GM06990 (cell line): ENCODE data around the gene TNFRSF13B.
A peak's percentile ranks its signal among the peaks of the same experiment; 100 is the strongest.
"Not testable (repeated sequence)": the region's sequence is repeated elsewhere in the genome, so short reads cannot be mapped to it uniquely, and the experiment has no call there.

Experiments used
- DNase-seq: peaks from one replicate; pipeline ENCODE4 v3.0.0-alpha.2; 2011; ENCODE audit not compliant: insufficient read length; ENCODE audit errors: extremely low read depth
- H3K27me3 ChIP-seq: replicated peaks from 2 replicates; pipeline ENCODE4 v1.6.0; 2011; ENCODE audit warnings: low read length; ENCODE audit not compliant: control insufficient read depth, insufficient read depth
- H3K36me3 ChIP-seq: 2 replicates; pipeline ENCODE4 v1.5.1; 2011; ENCODE audit warnings: low read length; ENCODE audit not compliant: control insufficient read depth, insufficient read depth
- H3K4me3 ChIP-seq: replicated peaks from 2 replicates; pipeline ENCODE4 v1.5.1; 2011; ENCODE audit warnings: low read depth, mild to moderate bottlenecking, control low read depth, low read length
- TF ChIP-seq, protein P1 (sequence below): IDR thresholded peaks from 2 replicates; pipeline ENCODE4 v1.5.1; 2011; ENCODE audit warnings: low read length, control low read depth, mild to moderate bottlenecking, inconsistent platforms; ENCODE audit not compliant: insufficient read depth, poor library complexity, severe bottlenecking

The TNFRSF13B gene

DNA sequence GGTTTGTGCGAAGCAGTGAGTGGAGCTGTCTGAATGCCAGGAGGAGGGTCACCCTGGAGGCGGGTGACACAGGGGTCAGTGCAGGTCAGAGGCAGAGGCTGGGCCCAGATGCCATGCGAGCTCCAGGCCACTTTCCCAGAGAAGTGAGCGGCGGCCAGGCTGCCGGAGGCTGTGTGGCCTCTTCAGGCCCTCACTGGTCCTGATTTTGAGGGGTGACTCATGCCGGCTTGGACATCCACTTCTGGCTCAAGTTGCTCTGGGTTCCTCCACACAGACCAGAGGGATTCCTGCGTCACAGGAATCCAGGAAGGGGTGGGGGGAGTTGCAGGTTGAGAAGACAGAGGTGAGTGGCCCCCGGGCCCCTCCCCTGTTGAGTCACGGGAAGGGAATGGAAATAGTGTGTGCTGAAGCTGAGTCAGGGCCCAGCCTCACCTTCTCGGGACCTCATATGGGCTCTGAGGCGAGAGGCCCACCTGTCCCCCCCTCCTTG is 38.7 kb upstream of the TNFRSF13B start:
- DNase-seq, H3K27me3 ChIP-seq, H3K36me3 ChIP-seq, H3K4me3 ChIP-seq: not testable (repeated sequence)

DNA sequence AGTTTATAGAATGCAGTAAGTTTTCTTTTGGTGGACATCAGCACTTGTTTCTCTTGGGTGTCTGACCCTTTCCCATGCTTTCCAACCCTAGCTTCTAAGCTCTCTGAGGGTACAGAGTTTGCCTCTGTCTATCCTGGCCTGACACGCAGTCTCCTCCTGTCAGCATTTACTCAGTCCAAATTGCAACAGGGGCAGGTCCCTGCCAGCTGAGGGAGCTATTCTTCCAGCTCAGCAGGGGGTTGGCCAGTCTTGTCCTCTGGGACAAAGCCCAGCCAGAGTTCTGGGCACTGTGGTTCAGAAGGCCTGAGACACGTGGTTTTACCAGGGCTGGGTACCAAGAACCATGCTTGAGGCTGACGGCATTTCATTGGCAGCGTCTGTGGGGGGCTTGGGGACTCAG is 38.1 kb upstream of the TNFRSF13B start:
- not testable (repeated sequence) for H3K27me3 ChIP-seq, DNase-seq, H3K36me3 ChIP-seq, H3K4me3 ChIP-seq

DNA sequence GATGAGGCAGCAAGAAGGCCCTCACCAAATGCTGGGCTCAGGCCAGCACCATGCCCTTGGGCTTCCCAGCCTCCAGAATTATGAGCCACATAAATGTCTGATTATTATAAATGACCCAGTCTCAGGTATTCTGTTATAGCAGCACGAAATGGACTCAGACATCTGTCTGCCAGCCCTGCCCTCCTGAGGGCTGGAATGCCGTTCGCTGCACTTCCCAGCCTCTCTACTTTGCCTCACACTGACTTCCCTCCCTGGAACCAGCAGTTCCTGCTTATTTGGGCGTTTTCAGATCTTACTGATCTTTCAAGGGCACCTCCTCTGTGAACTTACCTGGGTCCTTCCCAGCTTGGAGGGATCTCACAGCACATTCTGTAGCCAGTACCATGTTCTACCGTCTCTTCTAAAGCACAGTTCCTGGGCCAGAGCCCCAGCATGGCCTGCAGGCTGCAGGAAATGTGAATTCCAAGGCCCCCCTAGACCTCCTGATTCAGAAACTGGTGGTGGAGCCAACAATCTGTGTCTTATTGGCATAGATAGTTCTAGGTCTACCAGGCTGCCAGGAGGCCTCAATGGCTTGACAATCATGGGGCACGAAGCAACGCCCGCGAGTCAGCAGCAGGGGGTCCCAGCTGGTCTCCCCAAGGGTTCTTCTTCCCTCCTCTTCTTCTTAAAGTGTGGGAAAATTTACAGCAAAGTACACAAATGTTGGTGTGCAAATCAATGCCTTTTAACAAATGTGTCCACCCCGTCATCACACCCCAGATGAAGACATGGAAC is 36.9 kb upstream of the TNFRSF13B start:
- DNase-seq, H3K27me3 ChIP-seq, H3K36me3 ChIP-seq, H3K4me3 ChIP-seq: not testable (repeated sequence)

DNA sequence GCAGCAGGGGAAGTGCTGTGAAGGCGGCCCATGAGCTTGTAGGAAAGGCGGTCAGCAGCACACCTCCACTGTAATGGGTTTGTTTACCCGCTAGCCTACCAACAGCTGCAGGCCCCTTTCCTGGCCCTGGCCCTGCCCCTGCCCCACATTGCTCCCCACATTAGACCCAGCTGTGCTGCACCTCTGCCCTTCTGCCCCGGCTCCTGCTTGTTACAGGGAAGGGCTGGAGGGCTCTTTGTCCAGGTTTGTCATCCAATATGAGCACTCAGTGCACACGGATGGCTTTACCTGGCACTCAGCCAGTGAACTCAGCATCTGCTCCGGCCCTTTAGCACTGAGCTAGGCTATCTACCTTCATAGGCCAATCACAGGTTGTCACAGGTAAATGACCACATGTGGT is 36.0 kb upstream of the TNFRSF13B start:
- not testable (repeated sequence) for DNase-seq, H3K36me3 ChIP-seq, H3K4me3 ChIP-seq, H3K27me3 ChIP-seq

DNA sequence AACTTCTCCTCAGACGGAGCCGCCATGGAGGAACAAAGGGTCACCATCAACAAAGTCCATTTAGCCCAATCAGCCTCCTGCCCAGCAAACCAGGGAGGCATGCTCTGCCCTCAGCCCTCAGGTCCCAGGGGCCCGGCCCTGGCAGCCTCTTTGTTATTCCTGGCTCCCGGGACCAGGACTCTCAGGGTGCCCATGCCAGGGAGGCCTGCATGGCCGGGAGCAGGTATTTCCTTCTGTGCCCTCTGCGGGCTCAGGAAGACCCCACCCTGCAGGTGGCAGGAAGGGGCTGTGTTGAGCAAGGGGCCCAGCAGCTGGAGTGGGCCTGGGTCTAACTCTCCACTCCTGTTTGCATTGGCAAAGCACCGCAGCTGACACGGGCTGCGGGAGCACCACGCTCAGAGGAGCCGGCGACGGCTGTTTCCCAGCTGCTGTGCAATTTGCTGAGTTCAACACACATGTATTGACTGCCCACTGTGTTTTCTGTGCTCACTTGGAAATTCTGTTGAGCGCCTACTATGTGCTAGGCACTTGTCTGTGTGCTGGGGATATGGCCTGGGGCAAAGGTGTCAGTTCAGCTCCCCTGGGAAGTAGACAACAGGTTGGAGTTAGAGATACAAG is 33.2 kb upstream of the TNFRSF13B start:
- H3K36me3 ChIP-seq: not testable (repeated sequence)

DNA sequence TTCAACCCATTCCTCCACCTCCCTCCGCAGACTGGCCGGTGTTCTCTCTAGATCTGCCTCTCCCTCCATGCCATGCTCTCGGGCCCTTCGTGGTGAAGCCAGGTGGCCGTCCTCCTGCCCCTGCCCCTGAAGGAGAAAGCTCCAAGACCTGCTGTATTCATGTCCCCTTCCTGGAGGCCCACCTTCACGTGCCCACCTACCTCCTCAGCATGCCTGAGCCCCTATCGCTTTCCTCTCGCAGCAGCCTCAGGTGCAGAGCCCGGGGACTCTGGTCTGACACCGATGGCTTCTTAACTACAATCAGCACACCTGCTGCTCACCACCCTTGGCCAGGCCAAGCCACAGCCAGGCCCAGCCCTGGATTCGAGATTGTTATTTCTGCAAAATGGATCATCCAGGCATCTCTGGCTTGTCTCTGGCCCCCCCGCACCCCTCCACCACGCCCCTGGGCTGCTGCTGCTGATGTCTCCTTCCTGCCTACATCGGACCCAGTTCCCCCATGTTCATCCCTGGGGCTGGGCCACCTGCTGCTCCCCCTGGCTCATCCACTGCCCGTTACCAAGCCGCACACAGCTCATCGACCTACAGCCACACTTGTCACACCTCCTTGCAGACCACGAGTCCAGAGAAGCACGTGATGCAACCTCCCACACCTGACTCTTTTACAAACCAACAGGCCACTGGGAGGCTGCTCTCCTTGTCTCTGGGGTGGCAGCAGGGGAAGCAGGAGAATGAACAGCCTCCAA is 32.5 kb upstream of the TNFRSF13B start:
- DNase-seq: no peak
- Histone ChIP-seq H3K27me3 (no peaks in the 10 kb centered on the region), H3K4me3 (no peak overlapping the region), H3K36me3 (no peaks in the 10 kb centered on the region)
- TF ChIP-seq, protein P1, sequence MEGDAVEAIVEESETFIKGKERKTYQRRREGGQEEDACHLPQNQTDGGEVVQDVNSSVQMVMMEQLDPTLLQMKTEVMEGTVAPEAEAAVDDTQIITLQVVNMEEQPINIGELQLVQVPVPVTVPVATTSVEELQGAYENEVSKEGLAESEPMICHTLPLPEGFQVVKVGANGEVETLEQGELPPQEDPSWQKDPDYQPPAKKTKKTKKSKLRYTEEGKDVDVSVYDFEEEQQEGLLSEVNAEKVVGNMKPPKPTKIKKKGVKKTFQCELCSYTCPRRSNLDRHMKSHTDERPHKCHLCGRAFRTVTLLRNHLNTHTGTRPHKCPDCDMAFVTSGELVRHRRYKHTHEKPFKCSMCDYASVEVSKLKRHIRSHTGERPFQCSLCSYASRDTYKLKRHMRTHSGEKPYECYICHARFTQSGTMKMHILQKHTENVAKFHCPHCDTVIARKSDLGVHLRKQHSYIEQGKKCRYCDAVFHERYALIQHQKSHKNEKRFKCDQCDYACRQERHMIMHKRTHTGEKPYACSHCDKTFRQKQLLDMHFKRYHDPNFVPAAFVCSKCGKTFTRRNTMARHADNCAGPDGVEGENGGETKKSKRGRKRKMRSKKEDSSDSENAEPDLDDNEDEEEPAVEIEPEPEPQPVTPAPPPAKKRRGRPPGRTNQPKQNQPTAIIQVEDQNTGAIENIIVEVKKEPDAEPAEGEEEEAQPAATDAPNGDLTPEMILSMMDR: no peak

More for the DNA sequence above, 33.2 kb upstream of the TNFRSF13B start:
- not testable (repeated sequence) for H3K27me3 ChIP-seq, H3K4me3 ChIP-seq, DNase-seq

DNA sequence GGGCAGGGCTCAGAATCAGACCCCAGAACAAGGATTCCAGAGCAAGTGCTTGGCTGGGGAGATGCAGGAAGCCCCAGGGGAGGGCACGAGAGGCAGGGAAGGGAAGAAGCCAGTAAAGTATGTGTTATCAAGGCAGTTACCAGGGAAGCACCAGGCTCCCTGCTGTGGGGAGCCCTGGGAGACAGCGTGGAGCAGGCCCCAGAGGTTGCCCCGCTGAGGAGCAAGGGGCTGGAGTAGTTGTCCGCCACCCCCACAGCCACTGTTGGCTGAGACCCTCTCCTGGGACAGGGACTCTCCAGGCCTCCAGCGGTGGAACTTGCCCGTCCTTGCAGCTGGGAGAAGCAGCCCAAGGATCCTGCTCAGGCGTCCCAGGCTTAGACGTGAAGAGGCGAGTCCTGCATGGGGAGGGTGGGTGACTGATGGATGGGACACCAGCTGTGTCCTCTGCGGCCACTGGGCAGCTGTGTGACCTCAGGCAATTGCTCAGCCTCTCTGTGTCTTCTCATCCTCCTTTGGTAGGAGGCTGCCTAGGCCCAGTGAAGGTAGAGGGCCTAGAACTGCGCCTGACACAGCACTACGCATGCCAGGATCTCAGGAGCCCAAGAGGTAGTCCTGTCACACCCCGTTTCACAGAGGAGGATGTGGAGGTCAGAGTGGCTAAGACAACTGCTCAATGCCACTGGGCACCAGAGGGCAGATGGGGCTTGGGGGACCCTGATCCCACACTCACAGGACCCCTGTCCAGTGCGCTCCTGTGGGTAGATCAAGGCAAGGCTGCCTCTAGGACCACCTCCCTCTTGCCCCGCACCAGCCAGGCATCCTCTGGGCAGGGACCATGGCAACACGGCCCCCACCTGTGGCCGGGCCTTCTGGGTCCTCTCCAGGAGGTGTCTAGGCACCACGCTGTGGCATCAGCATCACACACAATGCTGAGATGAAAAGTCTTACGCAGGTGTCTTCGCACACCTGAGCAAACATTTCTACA is 31.1 kb upstream of the TNFRSF13B start:
- not testable (repeated sequence) for H3K4me3 ChIP-seq, DNase-seq, H3K27me3 ChIP-seq, H3K36me3 ChIP-seq

DNA sequence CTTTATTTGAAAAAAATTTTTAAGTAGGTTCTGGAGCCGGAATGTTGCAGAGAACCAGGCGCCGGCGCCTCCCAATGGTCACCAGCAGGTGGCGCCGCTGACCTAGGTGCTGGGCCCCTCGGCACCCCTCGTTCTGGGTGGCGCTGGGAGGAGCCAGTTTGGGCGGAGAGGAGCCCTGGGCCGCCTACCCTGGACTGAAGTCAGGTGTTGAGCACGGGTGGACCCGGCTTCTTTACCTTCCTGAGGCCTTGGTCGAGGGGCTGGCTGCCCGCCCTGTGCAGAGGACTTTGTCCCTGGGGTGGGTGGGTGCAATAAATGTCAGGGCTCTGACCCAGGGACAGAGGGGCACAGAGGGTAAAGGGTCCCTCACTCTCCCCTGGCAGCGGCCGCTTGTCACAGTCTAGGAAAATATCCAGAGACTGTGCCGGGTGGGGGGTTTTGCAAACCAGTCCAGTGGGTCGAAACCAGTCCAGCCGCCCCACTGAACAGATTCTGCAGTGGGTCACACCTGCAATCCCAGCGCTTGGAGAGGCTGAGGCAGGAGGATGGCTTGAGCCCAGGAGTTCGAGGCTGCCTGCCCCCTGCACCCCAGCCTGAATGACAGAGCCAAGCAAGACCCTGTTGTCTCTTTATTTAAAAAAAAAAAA is 30.1 kb upstream of the TNFRSF13B start:
- no peak overlapping the region for H3K4me3 ChIP-seq
- H3K36me3 ChIP-seq: no peaks in the 10 kb centered on the region
- H3K27me3 ChIP-seq: no peaks in the 10 kb centered on the region
- TF ChIP-seq, protein P1: peak; percentile 97
- DNase-seq: peak; percentile 75
